Right lobe of liver (tissue), 4 donors: ENCODE results near the gene CLSTN2.

Source experiments
- POLR2A ChIP-seq: fragments of 450-650 bp; IDR thresholded peaks from one replicate; pipeline ENCODE4 v1.6.1; 2017; ENCODE audit warnings: antibody characterized with exemption, mild to moderate bottlenecking
- TF ChIP-seq, protein P1 (sequence below), 4 donors: fragments of 200-600 bp in 3 of 4; fragments of 450-650 bp in 1 of 4; IDR thresholded peaks; one replicate each; pipeline versions ENCODE4 v1.5.1 to v1.8.0; 2016 to 2022; ENCODE audit warnings: antibody characterized with exemption in 4 of 4, mild to moderate bottlenecking in 2 of 4
- donor health status: DM: no; HTN: no; CAD: no.
- donor health status: DM: no; HTN: no; CAD: no.
- donor health status: DM: no; HTN: yes; CAD: no.

DNA sequence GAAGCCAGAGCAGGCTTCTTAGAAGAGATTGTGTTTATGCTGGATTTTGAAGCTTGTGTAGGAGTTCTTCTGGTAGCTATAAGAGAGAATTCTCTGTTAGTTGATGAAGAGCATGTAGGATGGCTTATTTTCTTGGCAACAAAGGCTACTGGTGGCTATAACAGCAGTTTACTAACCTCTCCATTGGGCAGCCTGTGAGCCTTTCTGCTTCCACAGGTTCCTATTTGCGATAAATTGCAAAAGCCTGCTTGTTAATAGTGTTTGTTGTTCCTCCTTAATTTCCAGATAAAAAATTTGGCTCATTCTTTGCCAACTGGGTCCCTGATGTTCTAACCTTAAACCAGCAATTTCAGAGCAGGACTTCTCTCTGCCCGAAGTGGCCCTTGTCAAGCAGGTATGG lies 452.3 kb downstream of the CLSTN2 start:
- no peak for TF ChIP-seq POLR2A
- TF ChIP-seq, protein P1, sequence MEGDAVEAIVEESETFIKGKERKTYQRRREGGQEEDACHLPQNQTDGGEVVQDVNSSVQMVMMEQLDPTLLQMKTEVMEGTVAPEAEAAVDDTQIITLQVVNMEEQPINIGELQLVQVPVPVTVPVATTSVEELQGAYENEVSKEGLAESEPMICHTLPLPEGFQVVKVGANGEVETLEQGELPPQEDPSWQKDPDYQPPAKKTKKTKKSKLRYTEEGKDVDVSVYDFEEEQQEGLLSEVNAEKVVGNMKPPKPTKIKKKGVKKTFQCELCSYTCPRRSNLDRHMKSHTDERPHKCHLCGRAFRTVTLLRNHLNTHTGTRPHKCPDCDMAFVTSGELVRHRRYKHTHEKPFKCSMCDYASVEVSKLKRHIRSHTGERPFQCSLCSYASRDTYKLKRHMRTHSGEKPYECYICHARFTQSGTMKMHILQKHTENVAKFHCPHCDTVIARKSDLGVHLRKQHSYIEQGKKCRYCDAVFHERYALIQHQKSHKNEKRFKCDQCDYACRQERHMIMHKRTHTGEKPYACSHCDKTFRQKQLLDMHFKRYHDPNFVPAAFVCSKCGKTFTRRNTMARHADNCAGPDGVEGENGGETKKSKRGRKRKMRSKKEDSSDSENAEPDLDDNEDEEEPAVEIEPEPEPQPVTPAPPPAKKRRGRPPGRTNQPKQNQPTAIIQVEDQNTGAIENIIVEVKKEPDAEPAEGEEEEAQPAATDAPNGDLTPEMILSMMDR (IDR thresholded peaks at IDR 0.05), result no peak
